PC-3 (cell line): ENCODE results near the gene CSNK1G1. TPM values are rescaled to one million over a fixed set of nuclear protein-coding genes. Genes with fewer than 3 reads are reported as not detected.

Experiments used
- ATAC-seq: fragments of 200-7000 bp; cut with Tn5 transposase; 2 replicates; pipeline ENCODE4 v1.9.1; 2020; ENCODE audit warnings: mild to moderate bottlenecking, moderate library complexity
- BruUV-seq: library from RNA; stranded (reverse); fragments of 400-500 nt; replicated peaks from 2 replicates; lab custom pipeline; 2021; lab: Mats Ljungman, UMichigan
- CTCF ChIA-PET: fragments of 300-600 bp; sonication (Branson Sonifier 250); formaldehyde crosslinking; loops from one replicate; lab custom pipeline; 2022; ENCODE audit warnings: antibody characterized with exemption; lab: Charles Lee
- POLR2A ChIA-PET: fragments of 300-600 bp; sonication (Branson Sonifier 250); formaldehyde crosslinking; loops from one replicate; lab custom pipeline; 2022; ENCODE audit warnings: antibody characterized with exemption; ENCODE audit not compliant: unreplicated experiment; lab: Charles Lee
- DNase-seq: peaks from one replicate; pipeline ENCODE4 v3.0.0-alpha.2; 2015
- H2AFZ ChIP-seq: fragments of 300-600 bp; sonication (generic); 2 replicates; pipeline ENCODE4 v1.6.0; 2016; ENCODE audit warnings: antibody characterized with exemption, low read length
- H3F3A ChIP-seq: fragments of 300-600 bp; sonication (generic); one replicate; pipeline ENCODE4 v1.6.0; 2017; ENCODE audit warnings: antibody characterized with exemption, low read length, control low read depth, mild to moderate bottlenecking; ENCODE audit not compliant: unreplicated experiment
- H3K27ac ChIP-seq: fragments of 300-600 bp; sonication (generic); 2 replicates; pipeline ENCODE4 v1.5.1; 2016; ENCODE audit warnings: mild to moderate bottlenecking, low read length
- H3K27me3 ChIP-seq: fragments of 300-600 bp; sonication (generic); 2 replicates; pipeline ENCODE4 v1.6.1; 2016; ENCODE audit warnings: low read length, mixed read lengths
- H3K36me3 ChIP-seq: fragments of 300-600 bp; sonication (generic); 2 replicates; pipeline ENCODE4 v1.6.1; 2016; ENCODE audit warnings: low read depth, mixed run types, low read length, mixed read lengths
- H3K4me1 ChIP-seq: fragments of 300-600 bp; sonication (generic); 2 replicates; pipeline ENCODE4 v1.5.1; 2016; ENCODE audit warnings: low read length; ENCODE audit not compliant: insufficient read depth
- H3K4me2 ChIP-seq: fragments of 300-600 bp; sonication (generic); 2 replicates; pipeline ENCODE4 v1.6.0; 2016; ENCODE audit warnings: low read length
- H3K4me3 ChIP-seq: fragments of 300-600 bp; sonication (generic); 2 replicates; pipeline ENCODE4 v1.5.1; 2016; ENCODE audit warnings: mild to moderate bottlenecking, low read length, mixed read lengths
- H3K79me2 ChIP-seq: fragments of 300-600 bp; sonication (generic); 2 replicates; pipeline ENCODE4 v1.6.1; 2017; ENCODE audit warnings: low read length, mixed read lengths
- H3K9ac ChIP-seq: fragments of 300-600 bp; sonication (generic); 2 replicates; pipeline ENCODE4 v1.6.0; 2016; ENCODE audit warnings: mild to moderate bottlenecking, low read length
- H3K9me2 ChIP-seq: fragments of 300-600 bp; sonication (generic); replicated peaks from 2 replicates; pipeline ENCODE4 v1.6.1; 2016; ENCODE audit warnings: mixed run types, low read length, mixed read lengths
- H3K9me3 ChIP-seq: fragments of 300-600 bp; sonication (generic); 2 replicates; pipeline ENCODE4 v1.6.1; 2016; ENCODE audit warnings: low read length, mixed read lengths
- H4K20me1 ChIP-seq: fragments of 300-600 bp; sonication (generic); 2 replicates; pipeline ENCODE4 v1.6.1; 2016; ENCODE audit warnings: low read length, mixed read lengths
- EZH2 ChIP-seq: fragments of 300-600 bp; sonication (generic); IDR thresholded peaks from one replicate; pipeline ENCODE4 v1.6.1; 2017; ENCODE audit warnings: antibody characterized with exemption, mild to moderate bottlenecking, low read length; ENCODE audit not compliant: unreplicated experiment
- EZH2phosphoT487 ChIP-seq: fragments of 300-600 bp; sonication (generic); IDR thresholded peaks from 2 replicates; pipeline ENCODE4 v1.6.1; 2018; ENCODE audit warnings: mild to moderate bottlenecking, antibody characterized with exemption, low read length, borderline replicate concordance
- intact Hi-C: fragments of 100-400 bp; cut with micrococcal nuclease; formaldehyde crosslinking; loops from 2 replicates; pipeline ENCODE4 v1.9.0; 2023
- total RNA-seq: library from RNA; depleted of rRNA; stranded (reverse); fragments of >200 nt; gene quantifications from 2 replicates; pipeline ENCODE4 v1.2.3, GENCODE V29; 2014
- TF ChIP-seq, protein P1 (sequence below): fragments of 300-600 bp; sonication (generic); conservative IDR thresholded peaks from 2 replicates; pipeline ENCODE4 v1.5.1; 2017; ENCODE audit warnings: antibody characterized with exemption, low read depth, mild to moderate bottlenecking, low read length

CSNK1G1 gene
- total RNA-seq, 1 experiment from 2014 or later, result 9.8 TPM

DNA sequence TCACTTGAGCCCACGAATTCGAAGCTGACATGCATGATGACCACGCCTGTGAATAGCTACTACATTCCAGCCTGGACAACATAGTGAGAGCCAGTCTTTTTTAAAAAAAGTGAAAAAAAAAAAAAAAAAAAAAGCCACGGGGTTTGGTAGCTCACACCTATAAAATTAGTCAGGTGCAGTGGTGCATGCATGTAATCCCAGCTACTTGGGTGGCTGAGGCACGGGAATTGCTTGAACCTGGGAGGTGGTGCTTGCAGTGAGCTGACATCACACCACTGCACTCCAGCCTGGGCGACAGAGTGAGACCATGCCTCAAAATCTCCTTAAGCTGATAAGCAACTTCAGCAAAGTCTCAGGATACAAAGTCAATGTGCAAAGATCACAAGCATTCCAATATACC lies 44.4 kb downstream of the CSNK1G1 start:
- Histone ChIP-seq H3K4me3 (no peak overlapping the region), H3F3A (no peaks in the 10 kb centered on the region), H3K9ac (no peak overlapping the region), H3K9me2 (no peaks in the 10 kb centered on the region), H3K9me3 (no peaks in the 10 kb centered on the region), H3K4me1 (no peaks in the 10 kb centered on the region), H3K36me3 (no peaks in the 10 kb centered on the region), H3K79me2 (0 out of 2 replicates have a peak, but pooled peaks cover 8% of the 10 kb centered on the region), H4K20me1 (no peaks in the 10 kb centered on the region), H2AFZ (no peak overlapping the region), H3K27me3 (no peaks in the 10 kb centered on the region), H3K27ac (no peak overlapping the region), H3K4me2 (no peak overlapping the region)
- POLR2A ChIA-PET, result no interaction called here
- ATAC-seq (no peak), DNase-seq (no peak)
- TF ChIP-seq EZH2 (no peak), EZH2phosphoT487 (no peak)
- TF ChIP-seq, protein P1, sequence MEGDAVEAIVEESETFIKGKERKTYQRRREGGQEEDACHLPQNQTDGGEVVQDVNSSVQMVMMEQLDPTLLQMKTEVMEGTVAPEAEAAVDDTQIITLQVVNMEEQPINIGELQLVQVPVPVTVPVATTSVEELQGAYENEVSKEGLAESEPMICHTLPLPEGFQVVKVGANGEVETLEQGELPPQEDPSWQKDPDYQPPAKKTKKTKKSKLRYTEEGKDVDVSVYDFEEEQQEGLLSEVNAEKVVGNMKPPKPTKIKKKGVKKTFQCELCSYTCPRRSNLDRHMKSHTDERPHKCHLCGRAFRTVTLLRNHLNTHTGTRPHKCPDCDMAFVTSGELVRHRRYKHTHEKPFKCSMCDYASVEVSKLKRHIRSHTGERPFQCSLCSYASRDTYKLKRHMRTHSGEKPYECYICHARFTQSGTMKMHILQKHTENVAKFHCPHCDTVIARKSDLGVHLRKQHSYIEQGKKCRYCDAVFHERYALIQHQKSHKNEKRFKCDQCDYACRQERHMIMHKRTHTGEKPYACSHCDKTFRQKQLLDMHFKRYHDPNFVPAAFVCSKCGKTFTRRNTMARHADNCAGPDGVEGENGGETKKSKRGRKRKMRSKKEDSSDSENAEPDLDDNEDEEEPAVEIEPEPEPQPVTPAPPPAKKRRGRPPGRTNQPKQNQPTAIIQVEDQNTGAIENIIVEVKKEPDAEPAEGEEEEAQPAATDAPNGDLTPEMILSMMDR, result no peak
- CTCF ChIA-PET, result no interaction called here
- no TSS peak for BruUV-seq
- intact Hi-C loops, result no loop called here

DNA sequence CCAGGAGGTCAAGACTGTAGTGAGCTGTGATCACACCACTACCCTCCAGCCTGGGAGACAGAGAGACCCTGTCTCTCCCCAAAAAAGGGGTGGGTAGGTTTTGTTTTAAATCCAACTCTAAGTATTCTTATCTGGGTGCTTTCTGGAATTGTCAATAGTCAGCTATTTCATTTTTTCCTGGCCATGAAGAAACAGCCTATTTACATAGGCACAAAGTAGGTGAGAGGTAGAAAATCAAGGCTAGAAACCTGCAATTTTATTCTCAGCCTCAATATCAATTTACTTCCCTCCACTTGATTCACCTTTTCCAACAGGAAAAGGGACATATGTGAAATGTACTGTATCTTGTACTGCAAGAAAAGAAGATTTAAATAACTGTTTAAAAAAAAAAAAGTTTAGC lies 45.9 kb downstream of the CSNK1G1 start:
- no peak for ATAC-seq

DNA sequence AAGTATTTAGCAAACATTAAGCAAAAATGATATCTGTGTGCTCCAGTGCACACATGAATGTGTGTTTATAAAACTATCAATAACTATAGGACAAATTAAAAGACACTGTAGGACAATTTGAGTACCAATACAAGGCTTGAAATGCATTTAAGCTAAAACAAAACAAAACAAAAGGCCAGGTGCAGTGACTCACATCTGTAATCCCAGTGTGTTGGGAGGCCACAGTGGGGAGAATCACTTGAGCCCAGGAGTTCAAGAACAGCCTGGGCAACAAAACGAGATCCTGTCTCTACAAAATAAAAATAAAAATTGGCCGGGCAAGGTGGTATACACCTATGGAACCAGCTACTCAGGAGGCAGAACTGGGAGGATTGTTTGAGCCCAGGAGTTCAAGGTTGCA lies 50.7 kb downstream of the CSNK1G1 start:
- DNase-seq (no peak), ATAC-seq (no peak)
- H3F3A ChIP-seq, result no peaks in the 10 kb centered on the region
- no TSS peak for BruUV-seq
- ChIA-PET CTCF (no interaction called here), POLR2A (no interaction called here)
- H3K9me3 ChIP-seq, result no peaks in the 10 kb centered on the region
- H3K79me2 ChIP-seq, result 0 out of 2 replicates have a peak, but pooled peaks cover 7% of the 10 kb centered on the region
- TF ChIP-seq, protein P1, result no peak
- TF ChIP-seq EZH2phosphoT487, result no peak
- no peak for TF ChIP-seq EZH2
- no peaks in the 10 kb centered on the region for H3K36me3 ChIP-seq
- no peak overlapping the region for H2AFZ ChIP-seq
- H3K4me2 ChIP-seq, result no peak overlapping the region
- no peaks in the 10 kb centered on the region for H3K9me2 ChIP-seq
- no peaks in the 10 kb centered on the region for H3K4me1 ChIP-seq
- H3K9ac ChIP-seq, result no peak overlapping the region
- H4K20me1 ChIP-seq, result no peaks in the 10 kb centered on the region
- H3K27ac ChIP-seq, result no peak overlapping the region
- H3K4me3 ChIP-seq, result no peak overlapping the region
- intact Hi-C loops, result no loop called here
- no peaks in the 10 kb centered on the region for H3K27me3 ChIP-seq

More for the DNA sequence above, 45.9 kb downstream of the CSNK1G1 start:
- H3K4me3 ChIP-seq, result no peak overlapping the region
- TF ChIP-seq, protein P1, result no peak
- no peak for TF ChIP-seq EZH2
- TF ChIP-seq EZH2phosphoT487, result no peak
- ChIA-PET CTCF (no interaction called here), POLR2A (no interaction called here)
- BruUV-seq, result no TSS peak
- no peak for DNase-seq
- intact Hi-C loops, result no loop called here
- H3K27ac ChIP-seq, result no peak overlapping the region
- no peaks in the 10 kb centered on the region for H3K4me1 ChIP-seq
- no peaks in the 10 kb centered on the region for H3K9me2 ChIP-seq
- no peaks in the 10 kb centered on the region for H3K9me3 ChIP-seq
- 0 out of 2 replicates have a peak, but pooled peaks cover 8% of the 10 kb centered on the region for H3K79me2 ChIP-seq
- H2AFZ ChIP-seq, result no peak overlapping the region
- H3K9ac ChIP-seq, result no peak overlapping the region
- no peaks in the 10 kb centered on the region for H3K36me3 ChIP-seq
- no peaks in the 10 kb centered on the region for H3F3A ChIP-seq
- no peaks in the 10 kb centered on the region for H3K27me3 ChIP-seq
- H4K20me1 ChIP-seq, result no peaks in the 10 kb centered on the region
- no peak overlapping the region for H3K4me2 ChIP-seq
